Measurements from ENCODE around the gene VMA21.

VMA21 gene, protein sequence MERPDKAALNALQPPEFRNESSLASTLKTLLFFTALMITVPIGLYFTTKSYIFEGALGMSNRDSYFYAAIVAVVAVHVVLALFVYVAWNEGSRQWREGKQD

DNA sequence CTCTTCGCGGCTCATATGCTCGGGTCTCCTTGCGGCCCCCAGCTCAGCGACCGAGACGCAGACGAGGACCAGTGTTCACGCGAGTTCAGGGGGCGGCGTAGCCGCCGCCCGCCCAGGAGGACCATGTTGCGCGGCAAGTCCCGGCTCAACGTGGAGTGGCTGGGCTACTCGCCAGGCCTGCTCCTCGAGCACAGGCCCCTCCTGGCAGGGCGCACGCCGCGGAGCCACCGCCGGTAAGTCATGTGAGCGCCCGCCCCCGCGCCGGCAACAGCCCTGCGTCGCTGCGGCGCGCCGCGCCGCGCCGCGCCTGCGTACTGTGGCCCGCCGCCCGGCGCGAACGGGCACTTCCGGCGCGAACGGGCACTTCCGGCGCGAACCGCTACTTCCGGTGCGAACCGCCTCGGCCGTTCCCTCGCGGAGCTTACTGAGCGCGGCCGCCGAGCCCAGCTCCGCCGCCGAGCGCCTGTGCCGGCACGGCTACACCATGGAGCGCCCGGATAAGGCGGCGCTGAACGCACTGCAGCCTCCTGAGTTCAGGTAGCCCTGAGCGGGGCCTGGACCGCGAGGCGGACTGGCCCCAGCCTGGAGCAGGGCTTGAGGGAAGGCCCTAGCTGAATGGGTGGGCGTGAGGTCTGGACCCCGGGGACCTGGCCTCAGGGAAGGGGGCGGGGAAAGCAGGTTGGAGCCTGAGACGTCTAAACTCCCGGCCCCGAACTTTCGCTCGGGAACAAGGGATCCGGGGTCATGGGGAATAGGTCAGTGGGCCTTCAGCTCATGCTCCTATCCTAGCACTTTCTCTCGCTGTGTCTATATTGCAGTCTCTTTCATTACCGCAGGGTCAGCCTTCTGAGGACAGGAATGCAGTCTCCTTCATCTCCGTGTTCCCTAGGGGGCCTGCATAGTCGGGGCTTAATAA lies at the start of gene VMA21:
VMA21 (plus strand) TSS at position 382 of the 916 bp plus-strand sequence; CDS start at position 485, 103 bp downstream.
- DNase-seq, result peak; percentile 72 to 77

DNA sequence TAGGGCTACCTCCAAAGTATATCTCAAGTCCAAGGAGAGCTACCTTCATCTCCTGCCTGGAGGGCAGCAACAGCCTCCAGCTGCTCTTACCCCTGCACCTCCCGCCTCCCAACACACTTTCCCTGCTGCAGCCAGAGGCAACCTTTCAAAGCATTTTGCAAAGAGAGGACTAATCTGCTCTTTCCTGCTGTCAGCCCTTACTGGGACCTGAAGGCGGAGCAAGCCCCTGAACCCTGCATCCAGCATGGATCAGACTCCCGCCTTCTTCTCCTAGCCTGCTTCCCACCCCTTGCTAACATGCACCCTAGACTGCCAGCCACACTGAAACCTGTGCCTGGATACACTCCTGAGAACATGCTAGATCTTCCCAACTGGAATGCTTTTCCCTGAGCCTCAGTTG lies 37.7 kb upstream of the VMA21 start:
- no peak for DNase-seq

DNA sequence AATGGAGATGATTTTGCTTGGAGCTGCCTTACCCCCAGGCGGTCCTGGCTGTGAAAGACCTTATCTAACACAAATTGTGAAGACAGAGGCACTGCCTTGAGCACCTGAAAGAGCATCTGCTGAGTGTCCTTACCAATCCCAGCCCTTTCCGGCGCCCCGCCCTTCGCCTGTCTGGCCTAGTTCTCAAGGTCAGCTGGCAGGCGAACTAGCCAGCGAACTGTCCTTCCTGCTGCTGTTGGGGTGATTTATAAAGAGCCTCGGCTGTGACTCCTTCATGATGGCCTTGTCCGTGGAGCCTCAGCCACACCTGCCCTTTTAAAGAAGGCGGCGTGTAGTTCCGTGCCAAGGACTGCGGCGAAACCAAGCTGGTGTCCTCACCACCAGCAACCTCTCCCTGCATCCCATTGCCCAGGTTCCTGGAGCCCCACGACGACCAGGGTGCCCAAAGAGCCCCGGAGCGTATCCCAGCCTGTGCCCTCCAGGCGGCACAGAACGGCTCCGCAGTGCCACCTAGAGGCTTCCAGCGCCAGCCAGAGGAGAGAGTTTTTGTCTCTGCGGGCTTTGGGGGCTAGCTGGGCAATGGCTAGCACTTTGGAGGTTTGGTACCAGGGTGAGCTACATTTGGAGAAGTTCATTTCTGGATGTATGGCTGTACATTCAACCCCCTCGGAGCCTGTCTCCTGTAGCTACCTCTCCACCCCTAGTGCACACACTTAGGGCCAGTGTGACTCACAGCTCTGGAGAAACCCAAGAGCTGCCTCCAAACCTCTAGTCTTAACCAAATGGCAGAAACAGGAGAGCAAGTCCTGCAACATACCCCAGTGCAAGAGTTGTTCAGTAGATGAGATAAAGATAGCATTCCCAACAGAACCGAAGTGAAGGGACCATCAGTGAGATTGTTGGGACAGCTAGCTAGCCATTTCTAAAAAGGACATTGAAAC lies 36.8 kb upstream of the VMA21 start:
- DNase-seq, result peak; percentile 47 to 53

DNA sequence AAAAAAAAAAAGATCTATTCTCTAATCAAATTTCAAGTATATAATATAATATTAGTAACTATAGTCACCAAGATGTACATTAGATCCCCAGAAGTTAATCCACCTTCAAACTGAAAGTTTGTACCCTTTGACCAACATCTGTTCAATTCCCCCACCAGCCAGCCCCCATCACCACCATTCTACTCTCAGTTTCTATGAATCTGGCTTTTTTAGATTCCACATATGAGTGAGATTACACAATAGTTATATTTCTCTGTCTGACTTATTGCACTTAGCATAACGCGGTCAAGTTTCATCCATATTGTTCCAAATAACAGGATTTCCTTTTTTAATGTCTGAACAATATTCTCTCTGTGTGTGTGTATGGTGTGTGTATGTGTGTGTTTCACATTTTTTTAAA lies 33.7 kb upstream of the VMA21 start:
- DNase-seq, result no peak

DNA sequence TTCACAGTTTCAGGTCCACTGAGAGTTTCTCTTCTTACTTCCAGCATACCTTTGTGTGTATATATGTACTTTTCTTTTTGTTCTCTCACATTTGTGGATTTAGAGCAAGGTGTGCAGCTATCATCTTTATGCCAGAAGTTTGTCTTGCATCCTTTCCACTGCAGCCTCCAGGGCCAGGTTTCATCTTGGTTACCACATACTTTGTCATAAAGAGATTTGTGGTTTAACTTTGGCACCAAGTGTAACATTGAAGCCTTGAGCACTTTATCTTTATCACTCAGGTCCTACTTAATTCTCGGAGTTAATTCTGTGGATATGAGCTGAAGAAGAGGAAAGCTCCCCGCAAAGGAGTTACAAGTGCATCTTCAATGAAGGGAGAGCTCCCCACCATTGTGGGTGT lies 31.4 kb upstream of the VMA21 start:
- no peak for DNase-seq

DNA sequence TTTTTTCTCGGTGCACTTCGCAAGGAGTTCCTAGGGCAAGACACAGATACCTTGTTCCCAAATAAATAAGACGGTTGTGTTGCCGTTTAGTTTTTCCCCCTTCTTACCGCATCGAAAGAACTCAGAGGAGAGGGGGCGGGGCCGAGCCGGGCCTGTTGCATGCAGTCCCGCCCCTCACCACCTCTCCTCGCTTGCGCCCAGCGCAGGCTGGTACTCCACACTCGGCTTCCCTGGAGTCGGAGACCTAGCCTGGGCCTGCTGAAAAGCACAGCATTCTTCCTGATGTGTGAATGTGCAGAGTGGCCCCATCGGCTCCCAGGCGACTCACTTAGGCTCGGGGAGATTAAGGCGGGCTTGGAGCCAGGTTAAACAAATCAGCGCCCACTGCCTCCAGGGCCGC lies 26.1 kb upstream of the VMA21 start:
- peak in 1 of 2 experiments; percentile 8 for DNase-seq

DNA sequence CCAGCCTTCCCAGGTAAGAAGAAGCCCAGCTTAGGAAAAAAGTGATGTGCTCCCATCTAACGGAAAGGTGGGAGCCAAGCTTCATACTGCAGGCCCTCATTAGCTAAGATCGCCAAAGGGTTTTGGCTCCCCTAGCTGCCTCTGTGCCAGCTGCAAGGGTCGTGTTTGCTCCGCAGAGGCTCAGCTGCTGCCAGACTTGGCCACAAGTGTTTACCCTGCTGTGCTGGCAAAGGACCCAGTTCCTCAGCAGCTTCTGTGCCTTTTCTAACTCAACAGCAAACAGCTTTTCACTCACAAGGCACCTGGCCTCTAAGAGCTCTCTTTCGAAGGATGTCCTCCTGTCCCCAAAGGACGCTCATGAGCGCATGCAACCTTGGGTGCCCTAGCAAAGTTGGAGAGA lies 12.2 kb upstream of the VMA21 start:
- no peak for DNase-seq

DNA sequence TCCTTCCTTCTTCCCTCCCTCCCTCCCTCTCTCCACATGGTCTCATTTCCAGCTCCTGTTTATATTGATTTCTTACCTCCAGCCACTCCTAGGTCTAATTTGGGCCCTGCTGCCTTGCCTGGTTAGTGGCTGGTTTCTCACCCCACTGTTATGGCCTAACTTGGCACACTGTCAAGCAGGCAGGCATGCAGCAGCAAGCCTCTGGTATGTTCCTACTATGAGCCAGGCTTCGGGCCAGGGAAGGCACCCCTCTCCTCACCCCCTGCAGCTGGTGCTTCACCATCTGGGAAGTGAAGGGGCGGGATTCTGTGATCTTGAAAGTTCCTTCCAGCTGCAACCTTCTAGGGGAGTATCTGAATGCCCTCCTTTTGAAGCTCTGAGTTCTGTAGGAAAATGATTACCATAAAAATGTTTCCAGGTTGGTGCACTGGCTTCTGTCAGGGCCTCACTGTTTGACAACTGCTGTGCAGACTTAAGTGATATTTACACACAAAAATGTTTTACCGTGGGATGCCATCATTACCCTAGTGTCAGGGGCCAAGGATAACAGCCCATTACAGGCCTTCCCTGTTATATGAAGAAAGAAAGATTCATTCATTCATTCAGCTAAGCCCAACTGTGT lies 10.1 kb upstream of the VMA21 start:
- DNase-seq, result no peak

DNA sequence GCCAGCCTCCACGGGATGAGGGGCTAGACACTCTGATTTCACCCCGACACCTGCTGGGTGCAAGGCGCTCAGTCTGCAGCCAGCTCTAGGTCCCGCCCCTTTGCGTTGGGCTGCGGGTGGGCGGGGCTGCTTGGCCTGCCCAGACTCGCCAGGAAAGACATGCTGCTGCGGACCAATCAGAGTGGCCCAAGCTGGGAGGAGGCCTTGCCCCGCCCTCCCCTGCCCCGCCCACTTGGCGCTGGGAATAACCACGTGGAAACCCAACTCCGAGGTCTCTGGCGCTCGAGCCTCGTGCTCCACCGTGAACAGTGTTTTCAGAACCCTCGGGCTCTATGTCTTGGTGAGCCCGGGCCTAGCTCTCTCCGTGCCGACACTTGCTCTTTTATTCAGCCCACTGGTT lies 5.3 kb upstream of the VMA21 start:
- no peak for DNase-seq

DNA sequence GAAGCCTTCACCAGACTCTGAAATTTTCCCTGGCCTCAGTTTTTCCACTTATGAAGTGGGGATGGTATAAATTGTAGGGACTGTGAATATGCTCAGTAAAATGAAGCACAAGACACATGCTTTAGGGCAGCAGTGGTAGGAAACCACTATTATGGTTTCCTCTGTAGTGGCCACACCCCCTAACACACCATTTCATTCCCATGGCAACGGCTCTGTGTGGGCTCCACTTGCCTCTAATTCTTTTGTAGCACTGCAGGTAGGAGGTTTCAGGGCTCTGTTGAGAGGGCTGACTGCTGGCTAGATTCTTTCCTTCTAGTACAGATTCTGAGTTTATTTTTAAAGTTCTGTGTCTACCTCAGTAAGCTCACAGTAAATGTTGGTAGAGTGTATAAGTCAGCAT lies 3.5 kb upstream of the VMA21 start:
- peak; percentile 30 to 50 for DNase-seq

DNA sequence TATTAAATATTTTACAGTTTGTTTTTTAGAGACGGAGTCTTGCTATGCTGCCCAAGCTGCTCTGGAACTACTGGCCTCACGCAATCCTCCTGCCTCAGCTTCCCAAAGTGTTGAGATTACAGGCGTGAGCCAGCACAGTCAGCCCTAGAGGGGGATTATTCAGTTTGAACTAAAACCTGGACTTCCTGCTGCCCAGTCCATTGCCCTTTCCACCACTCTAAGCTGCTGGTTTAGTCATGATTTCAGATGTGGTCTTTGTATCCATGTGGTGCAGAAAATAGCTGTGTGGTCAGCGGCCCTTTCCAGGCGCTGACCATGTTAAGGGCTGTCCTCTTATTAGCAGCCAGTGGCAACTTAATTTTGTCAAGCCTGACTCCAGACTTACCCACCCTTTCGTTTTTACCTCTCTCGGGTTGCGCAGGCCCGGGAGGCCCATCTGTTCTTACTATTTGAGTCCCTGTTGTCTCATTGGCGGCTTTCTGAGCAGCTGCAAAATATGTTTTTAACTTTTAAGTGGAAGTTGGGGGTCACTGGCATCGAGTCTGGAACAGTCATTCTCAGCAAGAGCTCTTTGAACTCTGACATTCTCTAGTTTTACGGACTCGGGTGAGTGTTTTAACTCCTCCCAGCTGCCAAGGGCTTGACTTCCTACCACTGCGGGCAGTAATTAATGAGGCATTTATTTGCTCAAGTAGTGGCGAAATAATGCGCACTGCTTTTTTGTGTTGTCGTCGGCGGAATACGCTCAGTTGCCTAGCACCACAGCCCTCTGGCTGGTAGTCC lies 773 bp upstream of the VMA21 start:
- peak; percentile 23 to 35 for DNase-seq

DNA sequence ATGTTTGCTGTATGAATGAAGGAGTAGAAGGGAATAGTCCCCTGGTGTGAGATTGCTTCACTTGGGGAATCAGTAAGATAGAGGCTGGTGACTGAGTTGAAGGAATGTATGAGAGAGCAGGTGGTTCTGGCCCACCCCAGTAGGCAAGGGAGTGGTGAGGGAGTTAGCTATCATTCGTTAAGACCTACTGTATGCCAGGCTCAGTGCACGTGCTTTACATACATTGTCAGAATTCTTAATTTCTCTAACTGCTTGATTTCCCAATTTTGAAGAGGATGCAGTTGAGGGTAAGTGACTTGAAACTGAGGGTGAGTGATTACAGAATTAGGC lies 700 bp downstream of the VMA21 start:
- no peak for DNase-seq

DNA sequence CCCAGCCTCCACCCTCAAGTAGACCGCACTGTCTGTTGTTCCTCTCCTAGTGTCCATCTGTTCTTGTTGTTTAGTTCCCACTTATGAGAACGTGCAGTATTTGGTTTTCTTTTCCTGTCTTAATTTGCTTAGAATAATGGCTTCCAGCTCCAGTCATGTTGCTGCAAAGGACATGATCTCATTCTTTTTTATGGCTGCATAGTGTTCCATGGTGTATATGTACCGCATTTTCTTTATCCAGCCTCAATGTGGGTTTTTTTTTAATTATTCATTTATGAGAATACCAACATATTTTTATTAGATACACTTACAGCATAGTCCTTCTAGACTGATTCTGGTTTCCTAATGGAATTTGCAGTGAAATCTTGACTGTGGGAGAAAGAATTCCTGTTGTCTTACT lies 1.3 kb downstream of the VMA21 start:
- no peak for DNase-seq

DNA sequence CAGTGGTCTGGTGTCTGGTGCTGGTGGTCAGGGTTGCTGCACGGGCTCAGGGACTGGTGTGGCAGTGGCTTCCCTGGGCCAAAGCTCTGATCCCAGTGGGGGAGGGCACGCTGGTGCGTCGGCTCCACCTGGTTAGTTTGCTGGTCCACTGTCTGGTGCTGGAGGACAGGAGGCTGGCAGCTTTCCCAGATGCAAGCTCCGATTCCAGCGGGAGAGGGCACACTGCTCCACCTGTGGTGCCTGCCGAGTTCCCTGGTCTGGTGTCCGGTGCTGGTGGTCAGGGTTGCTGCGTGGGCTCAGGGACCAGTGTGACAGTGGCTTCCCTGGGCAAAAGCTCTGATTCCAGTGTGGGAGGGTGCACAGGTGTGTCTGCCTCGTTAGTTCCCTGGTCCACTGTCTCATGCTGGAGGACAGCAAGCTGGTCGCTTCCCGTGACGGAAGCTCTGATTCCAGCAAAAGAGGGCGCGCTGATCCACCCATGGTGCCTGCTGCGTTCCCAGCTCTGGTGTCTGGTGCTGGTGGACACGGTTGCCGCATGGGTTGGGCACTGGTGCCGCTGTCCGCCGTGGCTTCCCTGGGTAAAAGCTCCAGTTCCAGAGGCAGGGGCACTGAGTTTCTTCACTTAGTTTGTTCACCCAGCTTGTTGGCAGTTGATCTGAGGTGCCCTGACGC lies 5.8 kb downstream of the VMA21 start:
- DNase-seq, result no peak

DNA sequence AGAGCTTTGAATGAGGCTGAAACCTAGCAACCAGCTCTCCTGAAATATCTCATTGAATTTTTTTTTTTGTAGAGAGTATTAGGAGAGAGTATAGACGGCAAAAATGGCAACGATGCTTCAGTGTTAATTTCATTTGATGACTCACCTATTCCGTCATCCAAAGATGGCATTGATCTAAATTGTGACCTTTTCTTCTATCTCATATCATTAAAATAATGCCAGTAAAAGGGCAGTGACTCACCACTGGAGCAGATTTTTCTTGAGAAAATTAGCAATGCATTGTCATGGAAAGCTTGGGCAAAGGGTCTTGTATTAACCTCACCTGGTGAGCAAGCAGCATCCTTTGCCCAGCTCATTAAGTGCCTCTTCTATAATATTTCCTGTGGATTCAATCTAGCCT lies 19.6 kb downstream of the VMA21 start:
- DNase-seq, result no peak

DNA sequence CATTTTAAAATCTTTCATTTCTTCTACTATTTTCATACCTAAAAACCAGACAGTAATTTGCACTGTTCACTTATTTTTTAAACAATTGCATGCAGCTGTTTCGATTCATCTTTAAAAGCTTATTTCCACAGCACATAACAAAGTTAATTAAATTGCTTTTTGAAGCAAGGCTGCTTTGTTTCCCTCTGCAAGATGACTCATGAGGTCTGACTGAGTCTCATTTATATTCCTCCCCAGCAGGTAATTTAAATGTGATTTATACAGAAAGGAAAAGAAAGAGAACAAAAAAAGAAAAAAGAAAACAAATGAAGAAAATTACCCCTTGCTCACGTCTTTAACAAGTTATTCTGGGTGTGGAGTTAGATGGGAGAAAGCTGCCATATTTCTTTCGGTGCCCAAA lies 22.8 kb downstream of the VMA21 start:
- DNase-seq, result no peak

DNA sequence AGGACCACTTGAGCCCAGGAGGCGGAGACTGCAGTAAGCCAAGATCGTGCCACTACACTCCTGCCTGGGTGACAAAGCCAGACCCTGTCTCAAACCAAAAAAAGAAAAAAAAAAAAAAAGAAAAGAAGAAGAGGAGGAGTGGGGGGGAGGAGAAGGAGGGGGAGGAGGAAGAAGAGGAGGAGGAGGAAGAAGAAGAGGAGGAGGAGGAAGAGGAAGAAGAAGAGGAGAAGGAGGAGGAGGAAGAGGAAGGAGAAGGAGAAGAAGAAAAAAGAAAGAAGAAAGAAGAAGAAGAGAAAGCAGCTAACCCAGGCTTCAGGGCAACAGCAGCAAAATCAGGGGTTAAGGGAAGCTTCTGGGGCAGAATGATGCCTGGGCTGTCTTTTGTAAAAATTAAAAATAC lies 27.5 kb downstream of the VMA21 start:
- no peak for DNase-seq

DNA sequence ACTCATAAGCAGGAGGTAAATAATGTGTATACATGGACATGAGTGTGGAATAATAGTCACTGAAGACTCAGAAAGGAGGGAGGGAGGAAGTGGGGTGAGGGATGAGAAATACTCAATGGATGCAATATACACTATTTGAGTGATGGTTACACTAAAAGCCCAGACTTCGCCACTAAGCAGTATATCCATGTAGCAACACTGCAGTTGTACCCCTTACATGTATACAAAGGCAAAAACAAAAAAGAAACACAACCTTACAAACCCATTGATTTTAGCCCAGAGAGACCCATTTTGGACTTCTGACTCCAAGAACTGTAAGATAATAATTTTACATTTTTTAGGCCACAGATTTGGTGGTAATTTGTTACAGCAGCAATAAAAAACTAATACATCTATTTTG lies 51.5 kb downstream of the VMA21 start:
- no peak for DNase-seq

DNA sequence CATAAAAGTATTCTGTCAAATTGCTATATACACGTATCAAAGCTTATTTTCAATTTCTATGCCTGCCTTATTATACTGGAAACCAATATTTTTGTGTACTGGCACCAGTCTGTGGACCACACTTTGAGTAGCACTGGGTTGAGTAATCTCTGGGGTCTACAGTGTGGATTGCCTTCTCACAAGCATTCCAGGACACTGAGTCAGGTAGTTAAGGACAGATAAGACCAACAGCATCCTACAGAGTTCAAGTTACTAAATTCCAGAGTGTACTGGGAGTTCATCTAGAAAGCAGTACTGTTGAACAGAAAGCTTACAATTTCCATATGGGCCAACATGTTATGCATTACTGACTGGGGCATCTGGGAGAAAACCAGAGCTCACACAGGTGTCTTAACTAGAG lies 61.8 kb downstream of the VMA21 start:
- DNase-seq, result no peak

Measured in activated CD4-positive, alpha-beta T cell treated with anti-CD3 and anti-CD28 coated beads, Interleukin-2, amount 50 U/mL, for 48 hours (primary cell).